GM10847 (cell line): ENCODE data around the gene TPGS1.

ENCODE experiments used
- POLR2A ChIP-seq: IDR thresholded peaks from 2 replicates; pipeline ENCODE4 v1.6.1; 2011; ENCODE audit not compliant: insufficient read length; ENCODE audit errors: extremely low read depth

TPGS1 gene

DNA sequence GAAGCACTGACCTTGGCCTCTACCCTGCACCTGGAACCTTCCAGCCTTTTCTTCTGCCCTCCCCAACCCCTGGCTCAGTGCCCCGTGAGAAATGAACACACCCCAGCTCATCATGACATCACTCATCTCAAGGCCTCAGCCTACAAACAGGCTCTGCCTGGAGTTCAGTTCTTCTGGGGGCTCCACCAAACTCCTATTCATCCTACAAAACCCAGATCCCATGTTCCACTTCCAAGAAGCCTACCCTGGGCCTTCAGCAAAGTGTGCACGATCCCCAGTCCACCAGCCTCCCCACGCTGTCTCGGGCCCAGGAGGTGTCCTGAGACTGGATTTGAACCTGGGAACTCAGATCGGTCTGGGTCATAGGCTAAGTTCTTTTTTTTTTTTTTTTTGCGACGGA is 37.5 kb upstream of the TPGS1 start:
- TF ChIP-seq POLR2A: no peak

DNA sequence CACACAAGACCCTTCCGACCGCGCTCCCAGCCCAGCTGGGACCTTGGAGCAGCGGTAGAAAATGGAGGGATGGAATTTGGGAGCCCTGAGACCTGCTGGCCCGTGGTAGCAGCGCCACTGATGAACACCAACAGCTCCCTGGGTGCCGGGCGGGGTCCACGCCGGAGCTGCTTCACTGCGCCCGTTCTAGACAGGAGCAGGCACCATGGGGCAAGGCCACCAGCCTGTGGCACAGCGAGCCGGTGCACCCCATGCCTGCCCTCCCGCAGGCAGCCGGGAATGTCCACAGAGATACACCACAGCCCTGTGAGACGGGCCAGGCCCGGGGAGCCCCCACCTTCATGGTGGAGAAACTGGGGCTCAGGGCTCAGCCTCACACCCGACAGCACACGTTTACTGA is 36.6 kb upstream of the TPGS1 start:
- TF ChIP-seq POLR2A: no peak

- TF ChIP-seq POLR2A: no peak
Measured at GRCh38 chr19:472005-472858, 35.1 kb upstream of the TPGS1 start.

GRCh38 chr19:474126-475078 is 32.9 kb upstream of the TPGS1 start:
- TF ChIP-seq POLR2A: no peak

DNA sequence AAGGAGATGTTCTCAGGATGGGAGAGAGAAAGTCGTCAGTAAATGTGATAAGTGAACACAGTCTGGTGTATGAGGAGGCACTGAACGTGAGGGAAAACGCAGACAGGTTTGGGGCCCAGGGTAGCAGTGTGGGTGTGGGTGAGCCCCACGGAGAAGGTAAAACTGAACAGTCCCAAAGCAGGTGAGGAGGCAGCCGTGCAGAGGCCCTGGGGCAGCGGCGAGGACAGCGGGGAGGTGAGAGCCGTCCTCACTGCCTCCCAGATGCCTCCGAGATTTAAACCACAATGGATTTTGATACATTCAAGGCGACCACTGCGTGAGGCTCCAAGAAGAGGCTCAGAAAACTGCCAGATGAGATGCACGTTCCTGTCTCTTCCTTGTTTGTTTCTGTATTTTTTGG is 31.9 kb upstream of the TPGS1 start:
- TF ChIP-seq POLR2A: no peak

DNA sequence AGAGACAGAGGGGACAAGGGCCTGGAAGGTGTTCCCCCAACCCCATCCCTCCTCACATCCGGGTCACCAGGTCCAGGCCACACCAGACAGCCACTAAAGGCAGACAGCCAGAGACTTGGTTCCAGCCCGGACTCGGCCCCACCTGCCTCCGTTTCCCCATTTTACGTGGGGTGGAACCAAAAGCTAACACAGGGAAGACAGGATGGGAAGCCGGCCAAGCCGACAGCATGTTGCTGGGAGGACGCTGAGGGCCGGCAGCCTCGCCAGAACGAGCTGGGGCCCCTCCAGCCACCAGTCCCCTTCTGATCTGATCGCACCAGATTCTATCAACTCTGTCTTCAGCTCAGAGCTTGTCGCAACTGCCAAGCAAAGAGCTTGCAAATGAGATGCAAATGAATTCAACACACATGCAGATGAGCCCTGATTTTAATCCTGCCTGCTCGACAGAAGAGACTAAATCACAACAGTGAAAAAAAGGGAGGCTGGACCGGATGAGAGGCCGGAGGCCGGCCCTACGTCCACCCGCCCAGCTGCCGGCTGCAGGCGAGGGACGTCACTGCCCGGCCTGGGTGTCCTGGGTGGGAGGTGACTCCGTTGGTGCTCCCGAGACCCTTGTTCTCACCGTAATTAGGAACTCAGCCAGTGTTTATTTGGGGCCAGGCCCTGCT is 28.9 kb upstream of the TPGS1 start:
- TF ChIP-seq POLR2A: no peak

GRCh38 chr19:478976-479375 is 28.3 kb upstream of the TPGS1 start:
- TF ChIP-seq POLR2A: no peak

- no peak for TF ChIP-seq POLR2A
Measured at GRCh38 chr19:480016-480855, 27.1 kb upstream of the TPGS1 start.

DNA sequence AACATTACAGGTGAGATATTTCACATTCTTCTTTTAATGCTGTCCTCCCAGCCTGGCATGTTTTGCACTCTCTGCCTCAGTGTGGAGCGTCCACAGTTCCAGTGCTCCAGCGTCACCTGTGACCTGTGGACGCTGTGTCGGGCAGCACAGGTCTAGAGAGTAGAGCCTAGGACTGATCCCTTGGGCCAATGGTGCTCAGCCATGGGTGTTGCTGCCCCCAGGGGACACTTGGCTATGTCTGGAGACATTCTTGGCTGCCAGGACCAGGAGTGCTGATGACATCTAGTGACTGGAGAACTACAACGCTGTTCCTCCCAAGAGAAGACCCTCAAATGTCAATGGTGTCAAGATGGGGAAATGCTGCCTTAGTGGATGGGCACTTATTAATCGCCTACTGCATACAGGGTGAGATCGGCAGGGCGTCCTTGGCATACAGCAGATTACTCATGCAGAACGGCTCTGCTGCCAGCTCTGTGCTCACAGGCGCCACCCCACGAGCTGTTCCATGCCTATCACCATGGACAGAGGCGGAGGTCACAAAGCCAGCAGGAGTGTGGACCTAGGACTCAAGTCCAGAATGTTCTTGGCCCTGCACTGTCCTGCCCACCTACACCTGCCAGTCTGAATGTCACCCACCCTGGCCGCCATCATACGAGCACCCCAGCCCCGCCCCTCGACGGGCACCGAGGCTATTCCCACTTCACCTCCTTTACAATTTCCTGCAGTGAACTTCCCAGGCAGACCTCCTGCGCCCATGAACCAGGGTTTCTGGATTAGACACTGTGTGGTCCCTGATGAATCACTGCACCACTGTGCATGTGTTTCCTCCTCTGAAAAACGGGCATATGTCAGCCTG is 24.9 kb upstream of the TPGS1 start:
- no peak for TF ChIP-seq POLR2A

GRCh38 chr19:483332-484072 is 23.8 kb upstream of the TPGS1 start:
- no peak for TF ChIP-seq POLR2A

GRCh38 chr19:484494-484893 is 22.8 kb upstream of the TPGS1 start:
- TF ChIP-seq POLR2A: no peak

DNA sequence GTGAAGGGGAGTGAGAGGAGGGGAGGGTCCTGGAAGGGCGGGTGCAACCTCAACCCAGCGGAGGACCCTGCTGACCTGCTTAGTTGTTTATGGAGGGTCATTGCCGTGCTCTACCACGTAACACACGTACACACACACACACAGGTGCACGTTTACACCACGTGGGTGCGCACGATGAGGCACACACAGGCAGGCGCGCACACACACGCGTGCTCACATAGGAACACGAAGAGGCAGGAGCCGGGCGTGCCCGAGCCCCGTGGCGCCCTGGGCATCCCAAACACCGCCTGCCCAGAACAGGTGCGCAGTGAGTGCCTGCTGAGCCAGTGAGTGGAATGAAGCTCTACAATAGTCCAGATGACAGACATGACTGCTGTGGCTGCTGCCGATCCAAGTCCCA is 22.2 kb upstream of the TPGS1 start:
- TF ChIP-seq POLR2A: no peak

GRCh38 chr19:485583-486236 is 21.6 kb upstream of the TPGS1 start:
- TF ChIP-seq POLR2A: no peak
